ENCODE measurements around the gene PTPN4.

The PTPN4 gene

DNA sequence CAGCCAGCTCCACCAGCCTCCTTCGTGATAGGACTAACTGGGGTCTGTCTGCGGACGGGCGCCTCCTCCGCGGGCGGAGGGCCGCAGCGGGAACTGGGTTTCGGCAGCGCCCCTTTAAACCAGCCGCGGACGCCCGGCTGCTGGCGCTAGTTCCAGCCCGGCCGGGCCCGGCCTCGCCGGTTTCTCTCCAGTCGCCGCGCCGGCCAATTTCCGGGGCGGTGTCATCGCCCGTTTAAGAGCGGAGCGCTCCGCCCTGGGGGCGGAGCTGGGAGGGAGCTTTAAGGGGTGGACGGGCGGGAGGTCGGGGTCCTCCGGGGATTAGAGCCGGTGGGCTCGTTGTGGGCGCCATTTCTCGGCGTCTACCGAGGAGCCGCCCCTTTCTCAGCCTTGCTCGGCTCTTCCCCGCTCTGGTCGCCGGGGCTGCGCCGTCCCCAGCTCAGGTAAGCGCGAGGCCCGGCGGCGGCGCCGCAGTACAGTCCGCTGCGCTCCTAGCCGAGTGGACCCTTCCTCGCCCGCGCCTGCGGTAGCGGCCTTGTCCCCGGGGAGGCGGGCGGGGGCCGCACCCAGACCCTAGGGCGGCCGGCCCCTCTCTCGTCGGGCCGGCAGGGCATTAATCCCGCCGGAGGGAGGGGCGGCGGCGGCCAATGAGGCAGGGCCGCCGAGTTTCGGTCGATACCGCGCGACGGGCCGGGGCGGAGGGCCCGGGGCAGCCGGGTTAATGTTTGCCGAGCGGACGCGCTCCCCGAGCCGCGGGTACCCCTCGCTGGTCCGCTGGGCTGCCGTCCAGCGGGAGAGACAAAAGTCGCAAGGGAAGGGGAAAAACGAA is 253.3 kb downstream of the PTPN4 start, which contains the start of gene EPB41L5:
TSS of gene EPB41L5 (plus strand) at position 307 of the 826 bp plus-strand sequence. CDS start 6,008 bp downstream, outside the sequence.
- no peaks in the 10 kb centered on the region for H3K9me3 ChIP-seq (ENCODE audit: severe bottlenecking)
- peak within 1 kb of the TSS; percentile 90 for H3K4me3 ChIP-seq (ENCODE audit: severe bottlenecking)
- peaks cover 20% of the 10 kb centered on the region for H3K4me1 ChIP-seq (ENCODE audit: insufficient read depth, poor library complexity, severe bottlenecking)
- TF ChIP-seq, protein P1, sequence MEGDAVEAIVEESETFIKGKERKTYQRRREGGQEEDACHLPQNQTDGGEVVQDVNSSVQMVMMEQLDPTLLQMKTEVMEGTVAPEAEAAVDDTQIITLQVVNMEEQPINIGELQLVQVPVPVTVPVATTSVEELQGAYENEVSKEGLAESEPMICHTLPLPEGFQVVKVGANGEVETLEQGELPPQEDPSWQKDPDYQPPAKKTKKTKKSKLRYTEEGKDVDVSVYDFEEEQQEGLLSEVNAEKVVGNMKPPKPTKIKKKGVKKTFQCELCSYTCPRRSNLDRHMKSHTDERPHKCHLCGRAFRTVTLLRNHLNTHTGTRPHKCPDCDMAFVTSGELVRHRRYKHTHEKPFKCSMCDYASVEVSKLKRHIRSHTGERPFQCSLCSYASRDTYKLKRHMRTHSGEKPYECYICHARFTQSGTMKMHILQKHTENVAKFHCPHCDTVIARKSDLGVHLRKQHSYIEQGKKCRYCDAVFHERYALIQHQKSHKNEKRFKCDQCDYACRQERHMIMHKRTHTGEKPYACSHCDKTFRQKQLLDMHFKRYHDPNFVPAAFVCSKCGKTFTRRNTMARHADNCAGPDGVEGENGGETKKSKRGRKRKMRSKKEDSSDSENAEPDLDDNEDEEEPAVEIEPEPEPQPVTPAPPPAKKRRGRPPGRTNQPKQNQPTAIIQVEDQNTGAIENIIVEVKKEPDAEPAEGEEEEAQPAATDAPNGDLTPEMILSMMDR (IDR thresholded peaks at IDR 0.05; ENCODE audit: poor library complexity, severe bottlenecking) = no peak
- peak; percentile 90 for DNase-seq (ENCODE audit: low spot score)
- peak; percentile 91 for ATAC-seq (ENCODE audit: low read depth)
- no peaks in the 10 kb centered on the region for H3K27me3 ChIP-seq (ENCODE audit: insufficient read depth, poor library complexity, severe bottlenecking)
- no peaks in the 10 kb centered on the region for H3K36me3 ChIP-seq (ENCODE audit: low read depth)
- peak within 1 kb of the TSS; percentile 18 for H3K27ac ChIP-seq (ENCODE audit: poor library complexity, severe bottlenecking)

GRCh38 chr2:120013597-120014223 is 254.0 kb downstream of the PTPN4 start:
- Histone ChIP-seq H3K4me3 (ENCODE audit: severe bottlenecking) (peak overlapping the region; percentile 90), H3K9me3 (ENCODE audit: severe bottlenecking) (no peaks in the 10 kb centered on the region), H3K27me3 (ENCODE audit: insufficient read depth, poor library complexity, severe bottlenecking) (no peaks in the 10 kb centered on the region), H3K4me1 (ENCODE audit: insufficient read depth, poor library complexity, severe bottlenecking) (peaks cover 20% of the 10 kb centered on the region), H3K27ac (ENCODE audit: poor library complexity, severe bottlenecking) (peak overlapping the region; percentile 18), H3K36me3 (ENCODE audit: low read depth) (no peaks in the 10 kb centered on the region)
- ATAC-seq (ENCODE audit: low read depth) = peak; percentile 7
- TF ChIP-seq, protein P1 (IDR thresholded peaks at IDR 0.05; ENCODE audit: poor library complexity, severe bottlenecking) = no peak
- no peak for DNase-seq (ENCODE audit: low spot score)

DNA sequence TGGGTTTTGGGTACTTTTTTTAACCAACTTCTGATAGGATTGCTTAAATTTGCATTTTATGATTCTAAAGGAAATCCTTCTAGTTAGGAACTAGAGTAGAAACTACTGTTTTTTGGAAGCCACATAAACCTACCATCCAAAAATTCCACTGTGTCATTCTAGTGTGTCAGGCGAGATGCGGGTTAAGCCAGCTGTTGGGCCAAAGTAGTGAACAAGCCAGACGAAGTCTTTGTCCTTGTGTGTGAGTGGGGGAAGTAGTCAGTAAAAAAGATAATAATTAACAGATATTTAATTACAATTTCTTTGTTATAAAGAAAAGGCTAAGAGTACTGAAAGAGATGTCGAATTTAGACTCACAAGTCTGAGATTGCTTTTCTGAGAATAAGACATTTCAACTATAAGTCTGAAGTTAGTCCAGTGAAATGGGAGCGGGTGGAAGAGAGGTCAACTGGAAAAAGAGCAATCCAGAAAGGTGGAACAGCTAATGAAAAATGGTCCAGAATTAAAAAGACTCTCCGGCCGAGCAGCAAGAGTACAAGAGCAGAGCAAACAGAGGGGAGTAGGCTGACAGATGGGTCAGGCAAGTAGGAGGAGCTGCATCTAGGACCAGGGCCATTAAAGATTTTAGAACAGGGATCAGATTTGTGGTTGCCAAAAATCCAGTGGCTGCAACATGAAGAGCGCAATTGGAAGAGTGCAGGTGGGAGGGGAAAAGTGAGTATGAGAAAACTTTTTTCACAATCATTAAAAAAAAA is 254.7 kb downstream of the PTPN4 start:
- no peaks in the 10 kb centered on the region for H3K27me3 ChIP-seq (ENCODE audit: insufficient read depth, poor library complexity, severe bottlenecking)
- H3K27ac ChIP-seq (ENCODE audit: poor library complexity, severe bottlenecking) = no peak overlapping the region
- no peak for ATAC-seq (ENCODE audit: low read depth)
- H3K4me1 ChIP-seq (ENCODE audit: insufficient read depth, poor library complexity, severe bottlenecking) = peaks cover 20% of the 10 kb centered on the region
- peak overlapping the region; percentile 90 for H3K4me3 ChIP-seq (ENCODE audit: severe bottlenecking)
- no peaks in the 10 kb centered on the region for H3K36me3 ChIP-seq (ENCODE audit: low read depth)
- DNase-seq (ENCODE audit: low spot score) = no peak
- H3K9me3 ChIP-seq (ENCODE audit: severe bottlenecking) = no peaks in the 10 kb centered on the region
- TF ChIP-seq, protein P1 (IDR thresholded peaks at IDR 0.05; ENCODE audit: poor library complexity, severe bottlenecking) = no peak

GRCh38 chr2:120016800-120017199 is 257.1 kb downstream of the PTPN4 start:
- Histone ChIP-seq H3K4me1 (ENCODE audit: insufficient read depth, poor library complexity, severe bottlenecking) (peaks cover 20% of the 10 kb centered on the region), H3K27me3 (ENCODE audit: insufficient read depth, poor library complexity, severe bottlenecking) (no peaks in the 10 kb centered on the region), H3K27ac (ENCODE audit: poor library complexity, severe bottlenecking) (no peak overlapping the region), H3K9me3 (ENCODE audit: severe bottlenecking) (no peaks in the 10 kb centered on the region), H3K4me3 (ENCODE audit: severe bottlenecking) (no peak overlapping the region), H3K36me3 (ENCODE audit: low read depth) (no peaks in the 10 kb centered on the region; the same call in 1 of the 2 replicates)
- DNase-seq (ENCODE audit: low spot score) = no peak
- TF ChIP-seq, protein P1 (IDR thresholded peaks at IDR 0.05; ENCODE audit: poor library complexity, severe bottlenecking) = no peak
- no peak for ATAC-seq (ENCODE audit: low read depth)

All from RWPE2 (cell line).